Spleen (tissue), 7 donors: ENCODE results near the gene TMEM141.

Source experiments
- POLR2A ChIP-seq, 3 donors: fragments of 450-650 bp; IDR thresholded peaks; one replicate each; pipeline ENCODE4 v1.5.1; 2017; ENCODE audit warnings: antibody characterized with exemption in 3 of 3, mild to moderate bottlenecking in 1 of 3
- TF ChIP-seq, protein P1 (sequence below), 11 experiments: fragments of 200-600 bp in 7 of 11; fragments of 450-650 bp in 4 of 11; sonication (generic) in 4 of 11; IDR thresholded peaks in 8 of 11; conservative IDR thresholded peaks in 3 of 11; 1 replicate in 7 of 11; 2 replicates in 4 of 11; pipeline versions ENCODE4 v1.4.0 to v1.8.0; 2016 to 2021; ENCODE audit warnings: antibody characterized with exemption in 11 of 11, inconsistent platforms in 4 of 11, mild to moderate bottlenecking in 1 of 11
- donor health status: DM: no; HTN: no; CAD: no; lungs with moderate emphysema.
- donor health status: DM: no; HTN: no; CAD: no.
- donor health status: DM: no; HTN: no; CAD: no.

DNA sequence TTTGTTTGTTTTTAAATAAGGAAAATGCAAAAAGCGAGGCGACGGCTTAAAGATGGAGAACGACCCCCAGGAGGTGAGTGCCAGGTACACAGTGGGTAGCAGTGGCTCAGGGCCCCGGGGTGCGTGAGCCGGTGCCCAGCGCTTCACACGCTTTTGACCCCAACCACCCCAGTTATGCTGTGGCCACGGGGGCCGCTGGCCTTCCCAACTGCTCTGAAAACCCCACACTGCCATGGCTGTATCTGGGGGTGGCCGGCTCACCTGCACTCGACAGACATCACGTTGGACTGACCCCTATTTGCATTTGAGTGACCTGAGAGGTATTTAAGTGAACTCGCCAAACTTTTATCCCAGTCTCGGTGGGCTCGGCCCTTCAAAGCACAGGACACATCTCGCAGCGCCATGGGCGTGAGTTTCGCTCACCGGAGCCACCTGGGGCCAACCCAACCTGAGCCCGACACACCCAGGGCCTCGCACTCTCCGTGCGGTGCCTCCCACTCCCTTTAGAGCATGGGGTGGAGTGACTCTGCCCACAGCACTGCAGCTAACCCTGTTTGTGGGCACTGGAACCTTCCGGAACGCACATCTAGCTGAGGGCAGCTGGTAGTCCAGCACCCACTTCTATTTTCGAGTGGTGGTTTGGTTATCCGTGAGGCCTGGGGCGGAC, 37.5 kb downstream of the TMEM141 start:
- TF ChIP-seq, protein P1, sequence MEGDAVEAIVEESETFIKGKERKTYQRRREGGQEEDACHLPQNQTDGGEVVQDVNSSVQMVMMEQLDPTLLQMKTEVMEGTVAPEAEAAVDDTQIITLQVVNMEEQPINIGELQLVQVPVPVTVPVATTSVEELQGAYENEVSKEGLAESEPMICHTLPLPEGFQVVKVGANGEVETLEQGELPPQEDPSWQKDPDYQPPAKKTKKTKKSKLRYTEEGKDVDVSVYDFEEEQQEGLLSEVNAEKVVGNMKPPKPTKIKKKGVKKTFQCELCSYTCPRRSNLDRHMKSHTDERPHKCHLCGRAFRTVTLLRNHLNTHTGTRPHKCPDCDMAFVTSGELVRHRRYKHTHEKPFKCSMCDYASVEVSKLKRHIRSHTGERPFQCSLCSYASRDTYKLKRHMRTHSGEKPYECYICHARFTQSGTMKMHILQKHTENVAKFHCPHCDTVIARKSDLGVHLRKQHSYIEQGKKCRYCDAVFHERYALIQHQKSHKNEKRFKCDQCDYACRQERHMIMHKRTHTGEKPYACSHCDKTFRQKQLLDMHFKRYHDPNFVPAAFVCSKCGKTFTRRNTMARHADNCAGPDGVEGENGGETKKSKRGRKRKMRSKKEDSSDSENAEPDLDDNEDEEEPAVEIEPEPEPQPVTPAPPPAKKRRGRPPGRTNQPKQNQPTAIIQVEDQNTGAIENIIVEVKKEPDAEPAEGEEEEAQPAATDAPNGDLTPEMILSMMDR (IDR thresholded peaks at IDR 0.05 in 8 of 11, conservative IDR thresholded peaks at IDR 0.05 in 3 of 11) = no peak
- TF ChIP-seq POLR2A (IDR thresholded peaks at IDR 0.05) = no peak
